ENCODE results near the gene POLR1E. TPM values are rescaled to one million over a fixed set of nuclear protein-coding genes. Genes with fewer than 3 reads are reported as not detected.

The POLR1E gene
- total and polyA plus RNA-seq, 10 of the 15 experiments (the other 5 are each of a cell fraction or from before 2014, with no cell fraction given): 13.7 to 71.3 (median 50.4) TPM

DNA sequence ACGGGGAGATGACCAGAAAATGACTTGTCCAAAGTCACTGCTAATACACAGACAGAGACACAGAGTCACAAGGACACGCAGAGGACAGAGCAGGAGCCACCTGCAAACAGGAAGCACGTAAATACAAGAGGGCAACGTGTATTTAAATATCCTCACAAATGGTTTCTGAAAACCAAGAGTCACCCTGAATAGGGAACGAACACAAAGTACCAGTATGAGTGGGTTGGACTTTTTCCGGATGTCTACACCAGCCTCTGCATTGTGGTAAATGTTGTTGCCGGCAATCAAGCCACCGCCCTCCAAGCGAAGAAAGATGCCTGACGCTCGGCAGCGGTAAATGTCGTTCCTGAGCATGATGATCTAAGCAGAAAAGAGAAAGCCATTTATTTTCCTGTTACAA lies 46.0 kb downstream of the POLR1E start (continued):
- TF ChIP-seq, protein P1, sequence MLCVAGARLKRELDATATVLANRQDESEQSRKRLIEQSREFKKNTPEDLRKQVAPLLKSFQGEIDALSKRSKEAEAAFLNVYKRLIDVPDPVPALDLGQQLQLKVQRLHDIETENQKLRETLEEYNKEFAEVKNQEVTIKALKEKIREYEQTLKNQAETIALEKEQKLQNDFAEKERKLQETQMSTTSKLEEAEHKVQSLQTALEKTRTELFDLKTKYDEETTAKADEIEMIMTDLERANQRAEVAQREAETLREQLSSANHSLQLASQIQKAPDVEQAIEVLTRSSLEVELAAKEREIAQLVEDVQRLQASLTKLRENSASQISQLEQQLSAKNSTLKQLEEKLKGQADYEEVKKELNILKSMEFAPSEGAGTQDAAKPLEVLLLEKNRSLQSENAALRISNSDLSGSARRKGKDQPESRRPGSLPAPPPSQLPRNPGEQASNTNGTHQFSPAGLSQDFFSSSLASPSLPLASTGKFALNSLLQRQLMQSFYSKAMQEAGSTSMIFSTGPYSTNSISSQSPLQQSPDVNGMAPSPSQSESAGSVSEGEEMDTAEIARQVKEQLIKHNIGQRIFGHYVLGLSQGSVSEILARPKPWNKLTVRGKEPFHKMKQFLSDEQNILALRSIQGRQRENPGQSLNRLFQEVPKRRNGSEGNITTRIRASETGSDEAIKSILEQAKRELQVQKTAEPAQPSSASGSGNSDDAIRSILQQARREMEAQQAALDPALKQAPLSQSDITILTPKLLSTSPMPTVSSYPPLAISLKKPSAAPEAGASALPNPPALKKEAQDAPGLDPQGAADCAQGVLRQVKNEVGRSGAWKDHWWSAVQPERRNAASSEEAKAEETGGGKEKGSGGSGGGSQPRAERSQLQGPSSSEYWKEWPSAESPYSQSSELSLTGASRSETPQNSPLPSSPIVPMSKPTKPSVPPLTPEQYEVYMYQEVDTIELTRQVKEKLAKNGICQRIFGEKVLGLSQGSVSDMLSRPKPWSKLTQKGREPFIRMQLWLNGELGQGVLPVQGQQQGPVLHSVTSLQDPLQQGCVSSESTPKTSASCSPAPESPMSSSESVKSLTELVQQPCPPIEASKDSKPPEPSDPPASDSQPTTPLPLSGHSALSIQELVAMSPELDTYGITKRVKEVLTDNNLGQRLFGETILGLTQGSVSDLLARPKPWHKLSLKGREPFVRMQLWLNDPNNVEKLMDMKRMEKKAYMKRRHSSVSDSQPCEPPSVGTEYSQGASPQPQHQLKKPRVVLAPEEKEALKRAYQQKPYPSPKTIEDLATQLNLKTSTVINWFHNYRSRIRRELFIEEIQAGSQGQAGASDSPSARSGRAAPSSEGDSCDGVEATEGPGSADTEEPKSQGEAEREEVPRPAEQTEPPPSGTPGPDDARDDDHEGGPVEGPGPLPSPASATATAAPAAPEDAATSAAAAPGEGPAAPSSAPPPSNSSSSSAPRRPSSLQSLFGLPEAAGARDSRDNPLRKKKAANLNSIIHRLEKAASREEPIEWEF (IDR thresholded peaks at IDR 0.05; ENCODE audit: insufficient replicate concordance, low read depth, low read length): no peak
- TF ChIP-seq, protein P2, sequence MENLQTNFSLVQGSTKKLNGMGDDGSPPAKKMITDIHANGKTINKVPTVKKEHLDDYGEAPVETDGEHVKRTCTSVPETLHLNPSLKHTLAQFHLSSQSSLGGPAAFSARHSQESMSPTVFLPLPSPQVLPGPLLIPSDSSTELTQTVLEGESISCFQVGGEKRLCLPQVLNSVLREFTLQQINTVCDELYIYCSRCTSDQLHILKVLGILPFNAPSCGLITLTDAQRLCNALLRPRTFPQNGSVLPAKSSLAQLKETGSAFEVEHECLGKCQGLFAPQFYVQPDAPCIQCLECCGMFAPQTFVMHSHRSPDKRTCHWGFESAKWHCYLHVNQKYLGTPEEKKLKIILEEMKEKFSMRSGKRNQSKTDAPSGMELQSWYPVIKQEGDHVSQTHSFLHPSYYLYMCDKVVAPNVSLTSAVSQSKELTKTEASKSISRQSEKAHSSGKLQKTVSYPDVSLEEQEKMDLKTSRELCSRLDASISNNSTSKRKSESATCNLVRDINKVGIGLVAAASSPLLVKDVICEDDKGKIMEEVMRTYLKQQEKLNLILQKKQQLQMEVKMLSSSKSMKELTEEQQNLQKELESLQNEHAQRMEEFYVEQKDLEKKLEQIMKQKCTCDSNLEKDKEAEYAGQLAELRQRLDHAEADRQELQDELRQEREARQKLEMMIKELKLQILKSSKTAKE (IDR thresholded peaks at IDR 0.05; ENCODE audit: low read depth, poor library complexity, severe bottlenecking): peak; percentile 69
- no peak for TF ChIP-seq MYC (IDR thresholded peaks at IDR 0.05; ENCODE audit: insufficient read depth, insufficient read length, insufficient replicate concordance, low read length, severe bottlenecking)
- TF ChIP-seq TCF12 (IDR thresholded peaks at IDR 0.05; ENCODE audit: low read depth, low read length): no peak
- TF ChIP-seq SMARCA5 (IDR thresholded peaks at IDR 0.05): no peak
- TF ChIP-seq RELA (IDR thresholded peaks at IDR 0.05; ENCODE audit: borderline replicate concordance, partially characterized antibody): peak; percentile 10
- no peak for TF ChIP-seq ZZZ3 (IDR thresholded peaks at IDR 0.05; ENCODE audit: control insufficient read depth, insufficient read length, low read depth)
- peak; percentile 12; the same call in 1 of the 2 replicates for TF ChIP-seq RAD21 (IDR thresholded peaks at IDR 0.05; ENCODE audit: insufficient read depth, low read depth, low read length)
- no peak for TF ChIP-seq ETV6 (conservative IDR thresholded peaks at IDR 0.05 in 1 of 2, IDR thresholded peaks at IDR 0.05 in 1 of 2; ENCODE audit: borderline replicate concordance in 1 of 2, low read depth in 1 of 2)
- no peak for TF ChIP-seq FOXK2 (IDR thresholded peaks at IDR 0.05)
- TF ChIP-seq SIX5 (IDR thresholded peaks at IDR 0.05; ENCODE audit: low read depth, low read length, severe bottlenecking): no peak
- no peak; the same call in 1 of the 2 replicates for TF ChIP-seq ATF7 (IDR thresholded peaks at IDR 0.05; ENCODE audit: low read depth)
- TF ChIP-seq SUPT20H (IDR thresholded peaks at IDR 0.05; ENCODE audit: borderline replicate concordance, control insufficient read depth, low read depth, low read length): no peak
- TF ChIP-seq, protein P3, sequence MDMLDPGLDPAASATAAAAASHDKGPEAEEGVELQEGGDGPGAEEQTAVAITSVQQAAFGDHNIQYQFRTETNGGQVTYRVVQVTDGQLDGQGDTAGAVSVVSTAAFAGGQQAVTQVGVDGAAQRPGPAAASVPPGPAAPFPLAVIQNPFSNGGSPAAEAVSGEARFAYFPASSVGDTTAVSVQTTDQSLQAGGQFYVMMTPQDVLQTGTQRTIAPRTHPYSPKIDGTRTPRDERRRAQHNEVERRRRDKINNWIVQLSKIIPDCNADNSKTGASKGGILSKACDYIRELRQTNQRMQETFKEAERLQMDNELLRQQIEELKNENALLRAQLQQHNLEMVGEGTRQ (IDR thresholded peaks at IDR 0.05; ENCODE audit: borderline replicate concordance, low read depth, low read length): no peak
- TF ChIP-seq, protein P4, sequence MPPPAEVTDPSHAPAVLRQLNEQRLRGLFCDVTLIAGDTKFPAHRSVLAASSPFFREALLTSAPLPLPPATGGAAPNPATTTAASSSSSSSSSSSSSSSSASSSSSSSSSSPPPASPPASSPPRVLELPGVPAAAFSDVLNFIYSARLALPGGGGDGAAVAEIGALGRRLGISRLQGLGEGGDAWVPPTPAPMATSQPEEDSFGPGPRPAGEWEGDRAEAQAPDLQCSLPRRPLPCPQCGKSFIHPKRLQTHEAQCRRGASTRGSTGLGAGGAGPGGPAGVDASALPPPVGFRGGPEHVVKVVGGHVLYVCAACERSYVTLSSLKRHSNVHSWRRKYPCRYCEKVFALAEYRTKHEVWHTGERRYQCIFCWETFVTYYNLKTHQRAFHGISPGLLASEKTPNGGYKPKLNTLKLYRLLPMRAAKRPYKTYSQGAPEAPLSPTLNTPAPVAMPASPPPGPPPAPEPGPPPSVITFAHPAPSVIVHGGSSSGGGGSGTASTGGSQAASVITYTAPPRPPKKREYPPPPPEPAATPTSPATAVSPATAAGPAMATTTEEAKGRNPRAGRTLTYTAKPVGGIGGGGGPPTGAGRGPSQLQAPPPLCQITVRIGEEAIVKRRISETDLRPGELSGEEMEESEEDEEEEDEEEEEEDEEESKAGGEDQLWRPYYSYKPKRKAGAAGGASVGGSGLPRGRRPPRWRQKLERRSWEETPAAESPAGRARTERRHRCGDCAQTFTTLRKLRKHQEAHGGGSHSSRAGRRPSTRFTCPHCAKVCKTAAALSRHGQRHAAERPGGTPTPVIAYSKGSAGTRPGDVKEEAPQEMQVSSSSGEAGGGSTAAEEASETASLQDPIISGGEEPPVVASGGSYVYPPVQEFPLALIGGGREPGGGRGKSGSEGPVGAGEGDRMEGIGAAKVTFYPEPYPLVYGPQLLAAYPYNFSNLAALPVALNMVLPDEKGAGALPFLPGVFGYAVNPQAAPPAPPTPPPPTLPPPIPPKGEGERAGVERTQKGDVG (CRISPR knock-in tag; IDR thresholded peaks at IDR 0.05): no peak
- TF ChIP-seq SMAD1 (IDR thresholded peaks at IDR 0.05; ENCODE audit: low read depth, partially characterized antibody): no peak
- no peak for TF ChIP-seq NRF1 (conservative IDR thresholded peaks at IDR 0.05; ENCODE audit: low read depth, low read length)
- TF ChIP-seq CHD2 (IDR thresholded peaks at IDR 0.05; ENCODE audit: borderline replicate concordance, low read depth, low read length): no peak

Measured in GM12878 (cell line).